Renal cortex interstitium (tissue), 15 donors: ENCODE data around the gene HLA-DMA. TPM values are rescaled to one million over a fixed set of nuclear protein-coding genes. Genes with fewer than 3 reads are reported as not detected.

ENCODE experiments used
- DNase-seq, 11 donors: peaks; one replicate each; pipeline ENCODE4 v3.0.0-alpha.2; 2013; ENCODE audit warnings: low read depth in 9 of 11, low spot score in 4 of 11; ENCODE audit errors: extremely low read depth in 1 of 11
- long read RNA-seq, 16 experiments: transcript quantifications; one replicate each; lab custom pipeline, GENCODE V29; 2026
- polyA plus RNA-seq, 3 donors: library from polyadenylated mRNA; unstranded; fragments of 120-200 nt; gene quantifications; one replicate each; pipeline ENCODE4 v1.2.1, GENCODE V29; 2013; ENCODE audit not compliant: insufficient read length in 3 of 3

The HLA-DMA gene
- polyA plus RNA-seq: 10 to 100 TPM; 13.9 to 24.6 (median 22.5) TPM
- long read RNA-seq, donor 1, partial matches to known transcripts: 289 of 293 reads
- long read RNA-seq, donor 1, other reads (novel, unspliced or antisense): 0 of 293 reads
- long read RNA-seq, donor 2, partial matches to known transcripts: 0 of 7 reads
- long read RNA-seq, donor 2, other reads (novel, unspliced or antisense): 0 of 7 reads
- long read RNA-seq, donor 3, transcript HLA-DMA-201 (5 exons, 1,123 nt): major isoform, 10 of 17 reads
- long read RNA-seq, donor 3, partial matches to known transcripts: 0 of 17 reads
- long read RNA-seq, donor 3, other reads (novel, unspliced or antisense): 0 of 17 reads
- long read RNA-seq, donor 4, partial matches to known transcripts: 303 of 312 reads
- long read RNA-seq, donor 4, other reads (novel, unspliced or antisense): 5 of 312 reads
- long read RNA-seq, donor 5: 0 reads
- long read RNA-seq, donor 6, transcript HLA-DMA-201 (5 exons, 1,123 nt): major isoform, 6 of 459 reads
- long read RNA-seq, donor 6, partial matches to known transcripts: 447 of 459 reads
- long read RNA-seq, donor 6, other reads (novel, unspliced or antisense): 0 of 459 reads
- long read RNA-seq, donor 7, transcript HLA-DMA-201 (5 exons, 1,123 nt): major isoform, 6 of 195 reads
- long read RNA-seq, donor 7, partial matches to known transcripts: 185 of 195 reads
- long read RNA-seq, donor 7, other reads (novel, unspliced or antisense): 0 of 195 reads
- long read RNA-seq, donor 8: 0 reads
- long read RNA-seq, donor 9, partial matches to known transcripts: 0 of 9 reads
- long read RNA-seq, donor 9, other reads (novel, unspliced or antisense): 5 of 9 reads
- long read RNA-seq, donor 10, transcript HLA-DMA-201 (5 exons, 1,123 nt): major isoform, 10 of 14 reads
- long read RNA-seq, donor 10, partial matches to known transcripts: 0 of 14 reads
- long read RNA-seq, donor 10, other reads (novel, unspliced or antisense): 0 of 14 reads
- long read RNA-seq, donor 11, transcript HLA-DMA-201 (5 exons, 1,123 nt): major isoform, 7 of 11 reads
- long read RNA-seq, donor 11, partial matches to known transcripts: 0 of 11 reads
- long read RNA-seq, donor 11, other reads (novel, unspliced or antisense): 0 of 11 reads
- long read RNA-seq, donor 12, partial matches to known transcripts: 0 of 1 reads
- long read RNA-seq, donor 12, other reads (novel, unspliced or antisense): 0 of 1 reads
- long read RNA-seq, donor 13: 0 reads
- long read RNA-seq, donor 14, partial matches to known transcripts: 0 of 2 reads
- long read RNA-seq, donor 14, other reads (novel, unspliced or antisense): 0 of 2 reads
- long read RNA-seq, donor 15, transcript HLA-DMA-209 (2 exons, 657 nt): major isoform, 5 of 10 reads
- long read RNA-seq, donor 15, partial matches to known transcripts: 0 of 10 reads
- long read RNA-seq, donor 15, other reads (novel, unspliced or antisense): 0 of 10 reads
- long read RNA-seq, donor 16, transcript HLA-DMA-209 (2 exons, 657 nt): minor isoform, 10 of 1,109 reads
- long read RNA-seq, donor 16, transcript HLA-DMA-201 (5 exons, 1,123 nt): major isoform, 16 of 1,109 reads
- long read RNA-seq, donor 16, partial matches to known transcripts: 1,068 of 1,109 reads
- long read RNA-seq, donor 16, other reads (novel, unspliced or antisense): 13 of 1,109 reads

GRCh38 chr6:32952817-32953739, at the start of gene HLA-DMA:
TSS of gene HLA-DMA (minus strand) at chr6:32953097. CDS start at chr6:32953036, 61 bp downstream.
- DNase-seq: peak in 2 of 11 donors; percentile 64 to 81

- no peak for DNase-seq
Observed at GRCh38 chr6:33001685-33002084, 48.8 kb upstream of the HLA-DMA start.

- DNase-seq: peak in 2 of 11 donors; percentile 22 to 33
Observed at GRCh38 chr6:33000055-33000454, 47.2 kb upstream of the HLA-DMA start.

- no peak for DNase-seq
Observed at GRCh38 chr6:32995448-32995847, 42.6 kb upstream of the HLA-DMA start.

GRCh38 chr6:32993363-32993973, 40.6 kb upstream of the HLA-DMA start:
- no peak for DNase-seq

GRCh38 chr6:32991972-32992371, 39.1 kb upstream of the HLA-DMA start:
- no peak for DNase-seq

GRCh38 chr6:32989368-32989767, 36.5 kb upstream of the HLA-DMA start:
- no peak for DNase-seq

GRCh38 chr6:32984622-32985389, 31.9 kb upstream of the HLA-DMA start:
- peak in 9 of 11 donors; percentile 67 to 84 (median 79) for DNase-seq

GRCh38 chr6:32983964-32984621, 31.2 kb upstream of the HLA-DMA start:
- no peak for DNase-seq

- no peak for DNase-seq
Observed at GRCh38 chr6:32983493-32983848, 30.6 kb upstream of the HLA-DMA start.

GRCh38 chr6:32982702-32983492, 30.0 kb upstream of the HLA-DMA start:
- no peak for DNase-seq

- DNase-seq: no peak
Observed at GRCh38 chr6:32982084-32982701, 29.3 kb upstream of the HLA-DMA start.

- DNase-seq: no peak
Observed at GRCh38 chr6:32980488-32981038, 27.7 kb upstream of the HLA-DMA start.

- DNase-seq: no peak
Observed at GRCh38 chr6:32979720-32980487, 27.0 kb upstream of the HLA-DMA start.
